Liver (tissue), 9 donors: ENCODE data around the gene C1QTNF3. TPM values are rescaled to one million over a fixed set of nuclear protein-coding genes. Genes with fewer than 3 reads are reported as not detected.

Source experiments
- DNase-seq: peaks from one replicate; pipeline ENCODE4 v3.0.0-alpha.2; 2017; ENCODE audit warnings: low spot score
- H3K27ac ChIP-seq, 2 donors: one replicate each; pipeline ENCODE4 v1.7.0; 2013; ENCODE audit warnings: inconsistent platforms in 2 of 2, low read length in 2 of 2, control low read depth in 1 of 2, low read depth in 1 of 2, mild to moderate bottlenecking in 1 of 2
- H3K27me3 ChIP-seq, 4 donors: one replicate each; pipeline versions ENCODE4 v1.6.1 to v1.7.0; 2013; ENCODE audit warnings: low read length in 3 of 4, inconsistent platforms in 1 of 4, mild to moderate bottlenecking in 1 of 4, moderate library complexity in 1 of 4; ENCODE audit not compliant: control insufficient read depth in 4 of 4, insufficient read depth in 4 of 4
- H3K36me3 ChIP-seq, 4 donors: one replicate each; pipeline versions ENCODE4 v1.6.1 to v1.7.0; 2013; ENCODE audit warnings: low read length in 3 of 4, mild to moderate bottlenecking in 3 of 4, low read depth in 1 of 4, moderate library complexity in 1 of 4; ENCODE audit not compliant: control insufficient read depth in 4 of 4, insufficient read depth in 3 of 4
- H3K4me1 ChIP-seq, 4 donors: one replicate each; pipeline versions ENCODE4 v1.6.1 to v1.7.0; 2013; ENCODE audit warnings: low read length in 3 of 4, mild to moderate bottlenecking in 3 of 4, moderate library complexity in 1 of 4; ENCODE audit not compliant: control insufficient read depth in 4 of 4, insufficient read depth in 4 of 4
- H3K4me3 ChIP-seq, 3 donors: one replicate each; pipeline versions ENCODE4 v1.6.1 to v1.7.0; 2013; ENCODE audit warnings: low read length in 3 of 3, control low read depth in 1 of 3, low read depth in 1 of 3, mild to moderate bottlenecking in 1 of 3
- H3K9ac ChIP-seq, 2 donors: one replicate each; pipeline ENCODE4 v1.7.0; 2013; ENCODE audit warnings: low read length in 2 of 2, mild to moderate bottlenecking in 2 of 2, moderate library complexity in 2 of 2, control low read depth in 1 of 2, low read depth in 1 of 2
- H3K9me3 ChIP-seq, 4 donors: one replicate each; pipeline versions ENCODE4 v1.6.1 to v1.7.0; 2013; ENCODE audit warnings: low read length in 3 of 4; ENCODE audit not compliant: control insufficient read depth in 4 of 4
- FOXA2 ChIP-seq: IDR thresholded peaks from 2 replicates; pipeline ENCODE4 v1.6.1; 2016; ENCODE audit warnings: antibody characterized with exemption
- HNF4A ChIP-seq, 2 donors: conservative IDR thresholded peaks; 2 replicates each; pipeline ENCODE4 v1.6.1; 2016; ENCODE audit warnings: antibody characterized with exemption in 2 of 2, mild to moderate bottlenecking in 2 of 2
- HNF4G ChIP-seq: IDR thresholded peaks from 2 replicates; pipeline ENCODE4 v1.6.1; 2016; ENCODE audit warnings: antibody characterized with exemption
- JUND ChIP-seq, 2 donors: IDR thresholded peaks; 2 replicates each; pipeline ENCODE4 v1.6.1; 2016; ENCODE audit warnings: antibody characterized with exemption in 2 of 2
- NR2F2 ChIP-seq: IDR thresholded peaks from 2 replicates; pipeline ENCODE4 v1.6.1; 2016; ENCODE audit warnings: antibody characterized with exemption
- RAD21 ChIP-seq, 2 donors: IDR thresholded peaks; 2 replicates each; pipeline ENCODE4 v1.6.1; 2016; ENCODE audit warnings: antibody characterized with exemption in 2 of 2, mild to moderate bottlenecking in 2 of 2
- RXRA ChIP-seq, 2 donors: IDR thresholded peaks; 2 replicates each; pipeline ENCODE4 v1.6.1; 2017 to 2018; ENCODE audit warnings: antibody characterized with exemption in 2 of 2, mild to moderate bottlenecking in 1 of 2
- TAF1 ChIP-seq: conservative IDR thresholded peaks from 2 replicates; pipeline ENCODE4 v1.6.1; 2016; ENCODE audit warnings: antibody characterized with exemption, mild to moderate bottlenecking
- YY1 ChIP-seq: IDR thresholded peaks from 2 replicates; pipeline ENCODE4 v1.6.1; 2016; ENCODE audit warnings: antibody characterized with exemption, mild to moderate bottlenecking
- ZBTB33 ChIP-seq: IDR thresholded peaks from 2 replicates; pipeline ENCODE4 v1.6.1; 2016; ENCODE audit warnings: antibody characterized with exemption
- WGBS: extraction: QIAGEN DNeasy Blood & Tissue Kit; methylation state at CpG from one replicate; pipeline ENCODE4 v1.1.7; 2013; 5-methylcytosine and 5-hydroxymethylcytosine counted together
- polyA plus RNA-seq, 2 donors: library from polyadenylated mRNA; stranded (reverse) in 1 of 2; unstranded in 1 of 2; fragments of 200-250 nt in 1 of 2; fragments of >200 nt in 1 of 2; fragmentation: Nextera tagmentation in 1 of 2; extraction: Ambion mirVana in 1 of 2; gene quantifications; one replicate each; pipeline versions ENCODE4 v1.2.1 to v1.2.3, GENCODE V29; 2013 to 2015
- total RNA-seq, 2 donors: library from RNA; depleted of rRNA; stranded (reverse); fragments of >200 nt; gene quantifications; one replicate each; pipeline ENCODE4 v1.2.3, GENCODE V29; 2014
- TF ChIP-seq, protein P1 (sequence below): fragments of 150-350 bp; IDR thresholded peaks from 2 replicates; pipeline ENCODE4 v1.5.1; 2017; ENCODE audit warnings: improper control_type of control experiment, low read depth, low read length; ENCODE audit not compliant: missing input control
- donor health status: healthy.
- donor health status: healthy.
- donor health status: healthy.
- donor health status: healthy.
- donor health status: healthy.

Gene C1QTNF3
- total and polyA plus RNA-seq, 4 donors = 0.81 to 6.2 (median 2.5) TPM

DNA sequence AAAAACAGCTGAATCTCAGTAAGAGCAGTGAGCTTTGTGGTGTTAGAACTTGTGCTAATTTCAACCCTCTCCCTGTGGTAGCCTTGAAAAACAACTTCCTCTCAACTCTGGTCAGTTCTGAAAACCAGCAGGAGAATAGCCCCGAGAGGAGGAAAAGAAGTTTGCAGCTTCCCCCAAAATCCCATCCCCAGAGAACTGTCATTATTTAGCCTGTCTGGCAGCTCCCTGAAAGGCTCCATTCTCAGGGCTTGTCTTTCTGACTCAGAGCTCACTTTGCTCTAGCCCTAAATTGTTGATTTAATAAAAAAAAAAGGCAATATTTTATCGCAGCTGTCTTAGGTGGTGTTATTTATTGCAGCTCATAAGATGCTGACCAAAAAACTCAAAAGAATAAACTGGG lies 47.1 kb downstream of the C1QTNF3 start:
- 54% methylated on average over 2 of the region's 2 CpGs for whole genome bisulfite sequencing
- Histone ChIP-seq H3K27ac (peak overlapping the region in 1 of 2 donors; percentile 56), H3K36me3 (peaks cover 0 to 16% (median 6%) of the 10 kb centered on the region in 4 donors), H3K4me3 (no peak overlapping the region), H3K4me1 (peaks cover 0 to 40% (median 35%) of the 10 kb centered on the region in 4 donors), H3K9me3 (no peaks in the 10 kb centered on the region), H3K9ac (no peak overlapping the region), H3K27me3 (no peaks in the 10 kb centered on the region)
- no peak for TF ChIP-seq TAF1
- no peak for TF ChIP-seq YY1
- DNase-seq = no peak

GRCh38 chr5:33994845-33995244 lies 48.2 kb downstream of the C1QTNF3 start:
- H3K4me1 ChIP-seq = peaks cover 0 to 31% (median 26%) of the 10 kb centered on the region in 4 donors
- no peaks in the 10 kb centered on the region for H3K9me3 ChIP-seq
- WGBS = 55% methylated on average over 1 of the region's 1 CpG
- no peak overlapping the region for H3K4me3 ChIP-seq
- H3K9ac ChIP-seq = no peak overlapping the region
- H3K36me3 ChIP-seq = peaks cover 0 to 22% (median 10%) of the 10 kb centered on the region in 4 donors
- TF ChIP-seq RXRA (IDR thresholded peaks at IDR 0.05) = no peak
- TF ChIP-seq RAD21 (IDR thresholded peaks at IDR 0.05) = peak; percentile 70 to 71
- no peak for TF ChIP-seq JUND (IDR thresholded peaks at IDR 0.05)
- H3K27me3 ChIP-seq = no peaks in the 10 kb centered on the region
- H3K27ac ChIP-seq = no peak overlapping the region
- DNase-seq = no peak

GRCh38 chr5:33992864-33993263 lies 50.1 kb downstream of the C1QTNF3 start:
- H3K4me3 ChIP-seq = no peak overlapping the region

More at GRCh38 chr5:33992864-33993263, 50.1 kb downstream of the C1QTNF3 start:
- no peaks in the 10 kb centered on the region for H3K27me3 ChIP-seq
- TF ChIP-seq FOXA2 (no peak), JUND (IDR thresholded peaks at IDR 0.05) (no peak), HNF4A (conservative IDR thresholded peaks at IDR 0.05) (no peak), HNF4G (no peak), ZBTB33 (no peak), NR2F2 (no peak)
- TF ChIP-seq, protein P1, sequence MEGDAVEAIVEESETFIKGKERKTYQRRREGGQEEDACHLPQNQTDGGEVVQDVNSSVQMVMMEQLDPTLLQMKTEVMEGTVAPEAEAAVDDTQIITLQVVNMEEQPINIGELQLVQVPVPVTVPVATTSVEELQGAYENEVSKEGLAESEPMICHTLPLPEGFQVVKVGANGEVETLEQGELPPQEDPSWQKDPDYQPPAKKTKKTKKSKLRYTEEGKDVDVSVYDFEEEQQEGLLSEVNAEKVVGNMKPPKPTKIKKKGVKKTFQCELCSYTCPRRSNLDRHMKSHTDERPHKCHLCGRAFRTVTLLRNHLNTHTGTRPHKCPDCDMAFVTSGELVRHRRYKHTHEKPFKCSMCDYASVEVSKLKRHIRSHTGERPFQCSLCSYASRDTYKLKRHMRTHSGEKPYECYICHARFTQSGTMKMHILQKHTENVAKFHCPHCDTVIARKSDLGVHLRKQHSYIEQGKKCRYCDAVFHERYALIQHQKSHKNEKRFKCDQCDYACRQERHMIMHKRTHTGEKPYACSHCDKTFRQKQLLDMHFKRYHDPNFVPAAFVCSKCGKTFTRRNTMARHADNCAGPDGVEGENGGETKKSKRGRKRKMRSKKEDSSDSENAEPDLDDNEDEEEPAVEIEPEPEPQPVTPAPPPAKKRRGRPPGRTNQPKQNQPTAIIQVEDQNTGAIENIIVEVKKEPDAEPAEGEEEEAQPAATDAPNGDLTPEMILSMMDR = no peak
- H3K9ac ChIP-seq = no peak overlapping the region
- 67% methylated on average over 2 of the region's 2 CpGs for WGBS
- H3K4me1 ChIP-seq = peaks cover 0 to 23% (median 15%) of the 10 kb centered on the region in 4 donors
- peaks cover 0 to 34% (median 23%) of the 10 kb centered on the region in 4 donors for H3K36me3 ChIP-seq
- H3K9me3 ChIP-seq = no peaks in the 10 kb centered on the region
- H3K27ac ChIP-seq = no peak overlapping the region
- no peak for DNase-seq
